Measurements from ENCODE around the gene SLC25A22.

SLC25A22 gene

DNA sequence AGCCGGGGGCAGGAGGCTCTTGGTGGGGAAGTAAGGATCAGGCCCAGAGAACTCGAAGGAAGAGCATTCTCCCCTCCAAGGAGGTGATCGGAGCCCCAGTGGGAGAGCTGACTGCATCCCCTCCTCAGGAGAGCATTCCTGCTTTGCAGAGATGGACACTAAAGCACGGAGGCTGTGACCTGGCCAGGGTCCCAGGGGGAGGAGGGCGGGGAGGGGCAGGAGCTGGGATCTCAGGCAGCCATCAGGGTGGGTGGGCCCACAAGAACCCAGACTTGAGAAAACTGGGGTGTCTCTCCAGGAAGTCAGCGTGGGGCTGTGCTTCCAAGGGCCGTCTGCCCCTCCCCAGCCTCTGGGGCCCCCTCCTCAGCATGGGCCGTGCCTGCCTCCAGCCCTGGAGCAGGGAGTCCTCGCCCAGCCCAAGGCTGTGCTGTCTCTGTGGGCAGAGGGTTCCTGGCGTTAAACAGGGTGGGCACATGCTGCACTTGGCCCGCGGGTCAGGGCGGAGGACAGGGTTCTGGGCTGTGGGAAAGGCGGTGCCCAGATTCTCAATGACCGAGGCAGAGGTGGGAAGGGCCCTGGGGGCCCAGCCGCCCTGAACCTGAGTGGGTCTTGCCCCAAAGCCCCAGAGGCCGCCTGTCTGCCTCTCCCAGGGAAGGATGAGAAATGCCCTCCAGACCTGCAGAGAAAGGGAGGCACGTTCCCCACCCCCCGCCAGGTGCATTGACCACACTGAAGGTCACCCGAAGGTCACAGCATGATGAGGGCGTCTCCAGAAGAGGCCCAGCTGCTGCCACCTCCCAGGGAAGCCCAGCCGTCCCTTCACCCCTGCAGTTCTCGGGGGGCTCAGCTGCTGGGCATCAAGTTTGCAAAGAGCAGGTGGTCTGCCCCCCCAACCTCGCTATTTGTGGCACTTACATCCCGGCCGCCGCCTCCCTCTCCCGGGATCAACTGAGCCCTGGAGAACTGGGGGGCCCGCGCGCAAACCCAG is 8.8 kb downstream of the SLC25A22 start:
- DNase-seq, result no peak

DNA sequence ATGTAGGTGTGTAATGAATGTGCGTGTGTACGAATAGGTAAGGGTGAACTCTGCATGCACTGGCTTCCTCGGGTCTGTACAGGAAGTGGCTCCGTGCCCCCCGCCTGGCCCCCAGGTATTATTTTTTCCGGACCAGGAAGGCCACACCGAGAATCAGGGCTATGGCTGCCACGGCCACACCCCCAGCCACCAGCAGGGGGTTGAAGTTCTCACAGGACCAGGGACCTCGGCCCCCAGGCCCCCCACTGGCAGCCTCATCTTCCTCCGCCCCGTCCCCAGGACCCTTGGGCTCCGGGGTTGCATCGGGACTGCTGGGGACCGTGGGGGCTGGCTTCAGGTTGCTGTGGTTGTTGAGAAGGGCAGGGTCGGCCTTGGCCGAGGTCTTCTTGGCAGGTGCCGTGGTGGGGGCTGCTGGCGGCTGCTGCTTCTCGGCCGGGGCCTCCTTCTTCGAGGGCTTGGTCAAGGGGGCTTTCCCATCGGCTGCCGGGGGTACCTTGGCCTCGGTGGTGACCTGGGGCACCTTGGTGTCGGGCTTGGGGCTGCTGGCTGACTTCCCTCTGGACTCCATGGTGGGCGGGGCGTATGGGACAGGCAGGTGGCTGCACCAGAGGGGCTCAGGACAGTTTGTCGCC is 10.0 kb downstream of the SLC25A22 start:
- DNase-seq, result no peak

DNA sequence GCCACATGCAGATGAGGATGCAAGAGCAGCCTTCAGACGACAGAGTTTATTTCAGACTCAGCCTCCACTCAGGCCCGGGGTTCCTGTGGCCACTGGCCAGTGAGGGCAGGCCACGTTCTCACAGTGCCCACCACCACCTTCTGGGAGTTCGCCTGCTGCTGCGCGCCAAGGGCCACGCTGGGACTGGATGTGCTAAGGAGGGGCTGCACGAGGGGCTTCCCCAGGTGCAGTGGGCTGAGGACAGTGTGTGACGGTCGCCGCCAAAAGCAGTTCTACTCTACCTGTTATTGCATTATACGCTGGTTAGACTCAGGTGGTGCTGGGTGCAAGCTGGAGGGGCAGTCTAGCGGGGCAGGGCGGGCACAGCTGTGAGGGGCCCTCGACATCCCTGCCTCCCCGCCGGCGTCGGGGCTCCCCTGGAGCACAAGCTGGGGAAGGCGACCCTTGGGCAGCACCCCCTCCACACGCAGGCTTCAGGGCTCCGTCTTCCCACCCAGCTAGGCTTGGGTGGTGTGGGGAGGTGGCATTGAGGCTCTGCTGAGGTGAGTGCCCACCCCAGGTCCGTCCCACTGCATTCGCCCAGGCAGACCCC is 10.9 kb downstream of the SLC25A22 start:
- DNase-seq, result no peak

DNA sequence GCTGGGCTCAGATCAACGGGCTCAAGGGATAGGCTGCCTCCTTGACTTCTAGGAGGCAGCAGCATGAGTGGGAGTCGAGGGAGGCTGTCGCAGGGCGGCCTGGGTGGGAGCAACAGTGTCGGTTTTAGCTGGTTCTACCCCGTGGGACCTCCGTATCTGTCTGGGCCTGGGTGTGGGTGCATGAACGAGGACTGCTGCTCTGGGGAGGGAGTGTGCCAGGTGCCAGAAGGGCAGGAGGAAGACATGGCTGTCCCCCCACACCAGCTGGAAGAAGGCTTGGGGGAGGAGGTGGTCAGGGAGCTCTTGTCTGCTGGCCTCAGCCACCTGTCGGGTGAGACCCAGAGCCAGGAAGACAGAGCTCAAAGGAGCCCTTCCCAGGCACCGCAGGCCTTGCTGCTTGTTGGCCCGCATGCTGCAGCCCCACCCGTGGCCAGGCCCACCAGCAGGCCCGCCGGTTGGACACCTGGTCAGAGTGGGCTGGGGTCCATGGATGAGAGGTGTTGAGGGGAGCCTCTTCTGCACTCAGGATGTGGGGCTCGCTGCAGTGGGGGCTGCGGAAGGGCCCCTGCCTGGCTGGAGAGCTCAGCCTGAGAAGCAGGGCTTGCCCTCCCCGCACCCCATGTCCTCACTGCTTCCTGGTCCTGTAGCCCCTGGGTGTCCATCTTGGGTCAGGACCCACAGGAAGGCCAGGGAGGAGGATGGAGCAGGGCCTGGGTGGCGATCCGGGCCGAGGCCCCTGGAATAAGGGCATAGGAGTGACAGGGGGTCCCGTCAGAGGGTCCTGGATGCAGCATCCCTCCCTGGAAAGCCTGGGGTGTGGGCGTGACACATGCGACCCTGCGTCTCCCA is 11.6 kb downstream of the SLC25A22 start:
- no peak for DNase-seq

DNA sequence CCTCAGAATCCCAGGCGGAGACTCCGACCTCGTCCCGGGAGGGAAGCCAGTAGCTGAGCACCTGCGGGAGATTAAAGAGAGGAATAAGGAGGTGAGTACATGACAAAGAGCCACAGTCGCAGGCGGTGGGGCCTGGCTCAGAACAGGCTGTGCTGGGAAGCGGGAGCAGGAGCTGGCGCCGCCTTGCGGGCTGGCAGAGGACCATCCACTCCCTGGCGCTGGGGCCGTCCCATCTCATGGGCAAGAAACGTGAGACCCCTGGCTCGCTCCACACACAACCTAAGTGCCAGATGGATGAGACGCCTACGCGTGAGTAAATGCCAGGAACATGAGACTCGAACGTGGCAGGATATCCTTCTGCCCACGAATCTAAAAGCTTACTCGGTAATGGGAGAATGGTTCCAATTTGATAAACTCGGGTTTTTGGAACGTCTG is 14.5 kb downstream of the SLC25A22 start:
- peak; percentile 89 for DNase-seq

DNA sequence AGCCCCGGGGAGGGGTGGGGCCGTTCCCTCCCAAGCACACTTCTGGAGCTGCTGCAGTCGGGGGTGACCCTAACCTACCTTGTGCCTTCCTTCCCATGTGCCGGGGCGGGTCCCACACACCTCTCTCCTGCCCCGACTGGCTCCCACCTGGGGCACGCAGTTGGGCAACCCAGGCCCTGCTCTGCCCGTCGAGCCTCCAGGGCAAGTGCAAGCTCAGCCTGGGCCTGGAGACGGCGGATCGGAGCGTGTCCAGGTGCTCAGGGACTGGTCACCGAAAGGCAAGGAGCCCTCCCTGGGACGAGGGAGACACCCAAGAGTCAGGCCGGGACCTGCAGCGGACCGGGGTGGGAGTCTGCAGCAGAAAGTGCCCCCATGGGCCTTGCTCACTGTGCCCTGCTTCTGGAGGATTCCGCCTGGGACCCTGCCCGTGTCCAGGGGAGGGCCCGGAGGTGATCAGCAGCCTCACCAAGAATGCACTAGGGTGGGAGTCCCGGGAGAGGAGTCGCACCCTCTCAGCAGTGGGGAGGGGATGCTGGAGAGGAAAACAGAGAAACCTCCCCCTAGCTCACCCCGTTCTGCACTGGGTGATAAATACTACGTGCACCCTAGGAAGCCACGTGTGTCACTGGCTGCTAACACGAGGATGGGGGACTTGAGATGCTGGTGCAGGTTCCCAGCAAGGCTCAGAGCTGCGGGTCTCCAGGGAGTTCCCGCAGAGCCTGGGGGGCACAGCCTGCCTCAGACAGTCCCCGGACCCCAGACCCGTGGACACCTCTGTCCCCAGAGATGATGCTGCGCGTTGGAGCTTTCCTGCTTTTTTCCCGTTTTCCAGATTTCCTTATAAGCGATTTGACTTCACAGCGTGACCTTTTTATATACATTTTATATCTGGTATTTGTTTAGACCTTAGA is 15.6 kb downstream of the SLC25A22 start:
- DNase-seq, result peak; percentile 25

DNA sequence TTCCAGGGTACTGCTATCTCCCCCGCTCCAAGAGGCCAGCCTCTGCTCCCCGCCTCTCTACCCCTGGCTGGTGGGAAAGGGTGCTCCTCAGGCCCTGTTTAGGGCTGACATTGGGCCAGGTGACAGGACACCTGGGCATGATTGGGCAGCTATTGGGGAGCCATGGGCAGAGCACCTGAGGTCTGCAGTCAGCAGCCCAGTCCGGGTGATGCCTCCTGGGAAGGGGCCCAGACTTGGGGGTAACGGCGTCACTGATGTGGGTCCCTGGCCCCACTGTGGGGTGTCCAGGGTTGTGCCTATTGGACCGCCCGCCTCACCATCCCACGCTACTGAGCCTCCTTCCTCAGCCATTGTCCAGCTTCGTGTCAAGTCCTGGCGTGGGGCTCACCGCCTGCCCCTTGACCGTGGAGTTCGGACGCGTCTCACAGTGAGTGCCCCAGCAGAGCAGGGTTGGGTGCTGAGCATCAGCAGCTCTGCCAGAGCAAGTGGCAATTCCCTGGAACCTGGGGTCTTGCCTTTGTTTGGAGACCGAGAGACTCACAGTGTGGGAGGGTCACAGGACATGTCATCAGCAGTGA is 18.0 kb downstream of the SLC25A22 start:
- peak; percentile 14 for DNase-seq

DNA sequence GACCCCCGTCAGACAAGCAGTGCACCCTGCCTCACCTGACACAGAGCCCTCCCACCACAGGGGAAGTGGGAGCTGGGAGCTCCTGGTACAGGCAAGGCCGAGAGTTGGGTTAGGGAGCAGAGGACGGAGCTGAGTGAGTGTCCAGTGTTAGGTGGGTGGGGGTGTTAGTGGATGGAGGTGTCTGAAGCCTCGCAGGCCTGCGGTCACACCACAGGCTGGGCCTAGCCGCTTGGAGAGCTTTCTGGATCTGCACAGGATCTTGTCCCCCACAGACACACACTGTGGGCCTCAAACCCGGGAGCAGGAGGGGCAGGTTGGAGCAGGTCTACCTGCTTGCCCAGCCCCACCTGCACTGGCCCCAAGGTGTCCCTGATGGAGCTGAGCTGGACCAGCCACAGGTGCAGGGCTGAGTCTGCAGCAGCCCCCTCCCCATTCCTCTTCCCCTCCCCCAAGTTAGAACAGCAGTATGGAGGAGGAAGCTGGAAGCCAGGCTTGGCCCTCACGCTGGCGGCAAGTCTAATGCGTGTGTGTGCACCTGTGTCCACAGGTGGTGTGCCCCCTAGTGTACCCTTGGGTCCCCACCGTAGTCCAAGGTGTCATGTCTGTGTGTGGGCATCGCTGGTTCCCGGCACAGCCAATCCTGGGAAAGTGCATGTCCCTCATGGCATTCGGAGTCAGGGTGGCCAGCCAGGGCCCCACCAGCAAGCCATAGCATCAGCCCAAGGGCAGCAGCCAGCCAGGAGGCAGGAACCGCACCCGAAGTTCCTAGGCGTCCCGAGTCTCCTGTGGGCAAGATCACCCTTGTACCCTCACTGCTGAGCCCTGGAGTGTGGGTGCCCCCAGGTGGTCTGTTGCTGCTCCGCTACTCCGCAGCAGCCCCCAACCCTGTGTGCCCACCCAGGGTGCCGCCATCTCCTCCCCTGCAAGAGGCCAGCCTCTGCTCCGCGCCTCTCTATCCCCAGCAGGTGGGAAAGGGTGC is 18.8 kb downstream of the SLC25A22 start:
- DNase-seq, result peak; percentile 26

DNA sequence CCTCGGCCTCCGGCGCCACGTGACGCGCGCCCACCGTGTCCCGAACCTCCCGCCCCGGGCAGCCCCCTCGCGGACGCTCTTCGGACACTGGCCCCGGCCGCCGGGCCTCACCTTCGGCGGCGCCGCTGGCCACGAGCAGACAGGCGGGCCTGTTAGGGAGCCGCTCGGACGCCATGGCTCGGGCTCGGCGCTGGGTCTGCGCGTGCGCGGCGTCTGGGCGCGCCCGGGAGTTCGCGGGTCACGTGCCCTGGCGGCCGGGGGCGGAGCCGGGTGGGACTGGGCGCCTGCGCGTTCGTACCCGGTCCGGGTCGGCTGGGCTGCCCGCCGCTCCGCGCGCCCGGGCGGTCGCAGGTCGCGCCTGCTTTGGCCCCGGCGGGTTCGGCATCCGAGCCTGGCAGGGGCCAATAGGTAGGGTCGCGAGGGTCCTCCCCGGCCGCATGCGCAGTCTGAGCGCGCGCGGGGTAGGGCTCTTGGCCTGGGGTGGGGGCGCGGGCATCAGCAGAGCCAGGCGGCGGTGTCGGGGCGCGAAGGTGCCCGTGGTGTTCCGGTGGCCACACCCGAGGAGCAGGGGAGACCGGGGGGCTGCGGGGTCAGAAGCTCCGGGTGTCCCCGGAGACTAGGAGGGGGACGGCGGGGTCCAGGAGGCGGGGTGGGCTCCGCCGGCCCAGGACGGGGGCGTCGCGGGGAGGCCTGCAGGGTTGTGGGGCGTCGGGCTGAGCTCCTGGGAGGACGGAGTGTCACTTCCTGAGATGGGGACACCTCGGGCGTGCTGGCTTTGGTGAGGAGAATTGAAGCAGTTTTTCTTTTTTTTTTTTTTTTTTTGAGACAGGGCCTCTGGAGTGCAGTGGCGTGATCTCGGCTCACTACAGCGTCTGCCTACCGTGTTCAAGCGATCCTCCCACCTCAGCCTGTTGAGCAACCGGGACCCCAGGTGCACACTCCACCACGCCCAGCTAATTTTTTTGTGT is 20.5 kb downstream of the SLC25A22 start, which contains the start of gene GATD1:
GATD1 (minus strand) TSS at position 200 of the 968 bp plus-strand sequence; CDS start at position 175, 25 bp downstream.
- DNase-seq, result peak; percentile 95

DNA sequence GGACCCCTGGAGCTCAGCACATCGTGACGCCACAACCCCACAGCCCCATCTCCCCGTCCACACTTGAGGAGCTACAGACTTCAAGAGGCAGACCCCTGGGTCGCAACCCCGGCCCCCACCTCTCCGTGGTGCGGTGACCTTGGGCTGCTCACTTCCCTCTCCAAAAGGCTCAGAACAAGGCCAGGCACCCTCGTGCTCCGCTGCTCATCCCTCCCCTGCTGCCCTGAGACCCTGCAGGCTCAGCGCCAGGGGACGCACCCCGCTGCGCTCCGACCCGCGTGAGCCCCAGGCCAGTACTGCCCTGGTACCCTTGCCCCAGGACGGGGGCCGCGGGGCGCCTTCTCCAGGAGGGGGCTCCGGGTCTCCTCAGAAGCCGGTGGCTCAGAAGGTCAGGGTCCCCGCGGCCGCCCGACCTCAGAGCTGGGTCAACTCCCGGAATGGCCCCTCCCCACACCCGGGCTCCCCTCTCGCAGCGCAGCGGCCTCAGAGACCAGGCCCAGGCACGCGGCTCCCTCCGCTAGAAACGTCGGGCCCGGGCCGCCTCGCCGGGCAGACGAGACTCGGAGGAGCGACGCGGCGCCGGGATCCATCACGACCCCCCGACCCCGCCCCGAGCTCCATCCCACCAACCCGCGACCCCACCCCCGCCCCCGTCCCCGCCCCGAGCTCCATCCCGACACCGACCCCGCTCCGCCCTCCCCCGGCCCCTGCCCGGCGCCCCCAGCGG is 21.4 kb downstream of the SLC25A22 start:
- DNase-seq, result no peak

DNA sequence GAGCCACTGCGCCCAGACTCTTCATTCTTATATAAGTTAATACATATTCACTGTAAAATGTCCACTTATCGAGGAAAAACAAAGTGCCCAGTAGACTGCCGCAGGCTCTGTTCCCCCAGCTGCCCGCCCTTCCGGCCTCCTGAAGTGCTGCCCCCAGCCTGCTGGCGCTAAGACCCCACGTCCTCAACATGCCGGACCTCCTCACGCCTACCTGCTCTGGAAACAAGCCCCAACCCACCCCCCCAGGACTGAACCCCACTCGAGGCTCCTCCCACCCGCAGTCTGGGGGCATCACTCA is 21.9 kb downstream of the SLC25A22 start:
- DNase-seq, result no peak

DNA sequence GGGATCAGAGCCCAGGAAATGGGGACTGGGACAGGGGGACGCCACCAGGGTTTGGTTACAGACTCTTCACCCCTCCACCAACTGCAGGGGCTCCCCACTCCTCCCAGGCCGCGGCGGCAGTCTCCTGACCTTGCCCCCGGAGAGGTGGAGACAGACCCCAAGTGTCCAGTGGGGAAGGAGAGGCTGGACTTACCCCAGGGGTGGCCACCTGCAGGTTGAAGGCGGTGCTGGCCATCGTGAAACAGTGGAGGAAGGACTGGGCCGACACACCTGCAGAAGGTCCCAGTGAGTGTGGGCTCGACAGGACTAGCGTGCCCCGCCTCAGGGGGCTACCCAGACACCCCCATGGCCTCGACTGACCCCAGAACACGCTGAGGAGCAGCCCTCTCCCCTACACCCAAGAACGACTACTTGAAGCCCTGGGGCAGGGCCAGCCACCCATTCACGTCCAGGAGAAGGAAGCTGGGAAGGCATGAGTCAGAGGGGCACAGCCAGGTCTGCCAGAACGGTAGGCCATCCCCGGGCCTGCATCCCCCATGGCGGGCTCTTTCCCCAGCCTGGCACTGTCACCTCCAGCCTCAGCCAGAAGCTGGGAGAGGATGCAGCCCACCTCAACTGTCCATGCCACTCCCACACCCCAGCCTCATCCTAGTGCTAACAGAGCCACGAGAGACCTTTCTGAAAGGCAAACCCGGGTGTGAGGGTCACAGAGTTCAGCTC is 23.0 kb downstream of the SLC25A22 start:
- DNase-seq, result no peak

DNA sequence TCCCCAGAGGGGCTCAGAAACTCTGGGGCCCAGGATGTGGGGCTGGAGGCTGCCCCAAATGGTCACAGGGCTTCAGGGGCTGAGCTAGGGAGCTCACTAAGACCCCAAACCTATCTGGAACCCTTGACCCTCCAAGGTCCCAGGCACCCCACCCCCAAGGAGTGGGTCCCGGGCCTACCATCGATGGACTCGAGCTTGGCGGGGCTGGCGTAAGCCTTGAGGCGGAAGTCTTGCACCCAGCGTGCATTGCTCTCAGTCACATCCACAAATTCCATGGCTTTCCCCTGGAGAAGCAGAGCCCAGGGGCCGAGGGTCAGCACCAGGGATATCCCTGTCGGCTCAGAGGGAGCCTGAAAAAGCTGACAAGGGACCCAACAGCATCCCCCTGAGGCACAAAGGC is 24.3 kb downstream of the SLC25A22 start:
- peak; percentile 16 for DNase-seq

DNA sequence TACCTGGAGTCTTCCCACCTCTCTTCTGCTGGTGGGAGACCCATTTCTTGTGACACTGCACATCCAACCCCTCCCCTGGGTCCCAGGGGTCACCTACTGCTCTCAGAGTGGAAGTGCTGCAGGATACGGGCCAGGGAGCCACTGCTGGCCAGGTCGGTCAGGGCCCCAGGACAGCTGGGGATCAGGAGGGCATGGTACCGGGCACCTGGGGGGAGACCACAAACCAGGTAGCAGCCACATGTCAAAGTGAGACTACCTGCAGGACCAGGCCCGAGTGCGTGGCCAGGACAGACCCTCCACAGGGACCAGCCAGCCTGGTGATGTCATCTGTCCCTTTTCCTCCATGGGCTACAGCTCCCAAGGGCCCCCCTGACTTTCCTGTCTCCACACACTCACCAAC is 24.7 kb downstream of the SLC25A22 start:
- DNase-seq, result peak; percentile 13

DNA sequence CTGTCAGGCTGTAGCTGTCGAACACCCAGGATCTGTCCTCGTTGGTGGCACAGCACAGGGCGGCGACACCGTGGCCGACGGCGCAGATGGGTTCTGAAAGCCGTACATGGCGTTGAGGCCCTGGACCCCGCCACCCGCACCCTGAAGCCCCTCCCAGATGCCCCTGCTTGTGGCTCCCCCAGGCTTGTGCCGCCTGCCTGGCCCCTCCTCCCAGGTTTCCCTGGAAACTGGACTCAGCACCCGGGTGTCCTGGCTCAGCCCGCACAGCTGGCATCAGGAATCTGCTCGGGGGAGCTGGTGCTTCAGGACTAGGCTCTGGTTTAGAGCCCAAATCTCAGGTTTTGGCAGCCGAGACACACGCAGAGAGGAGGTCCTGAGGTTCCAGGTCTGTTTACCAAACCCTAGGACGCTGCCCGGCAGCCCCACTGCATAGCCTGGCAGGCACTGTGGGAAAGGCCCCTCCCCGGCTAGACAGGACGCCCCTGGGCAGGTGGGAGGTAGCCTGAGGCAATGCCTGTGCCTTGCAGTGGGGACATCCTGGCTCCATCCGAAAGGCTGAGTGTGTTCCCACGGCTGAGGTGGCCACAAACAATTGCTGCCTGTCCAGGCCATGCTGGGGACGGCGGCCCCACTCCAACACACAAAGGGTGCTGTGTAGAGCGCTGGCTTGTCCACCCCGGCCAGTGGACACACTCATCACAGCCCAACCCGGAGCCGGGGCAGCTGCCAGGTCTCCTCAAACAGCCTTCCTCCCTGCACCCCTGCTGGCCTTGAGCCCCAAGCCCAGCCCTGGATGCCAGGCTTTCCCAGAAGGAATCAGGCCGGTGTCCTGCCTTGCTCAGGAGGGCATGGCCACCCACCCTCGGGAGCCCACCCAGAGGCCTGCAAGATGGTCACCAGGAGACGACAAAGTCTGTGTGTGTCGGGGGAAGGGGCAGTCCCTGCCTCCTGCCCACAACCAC is 25.4 kb downstream of the SLC25A22 start:
- peak; percentile 33 for DNase-seq

DNA sequence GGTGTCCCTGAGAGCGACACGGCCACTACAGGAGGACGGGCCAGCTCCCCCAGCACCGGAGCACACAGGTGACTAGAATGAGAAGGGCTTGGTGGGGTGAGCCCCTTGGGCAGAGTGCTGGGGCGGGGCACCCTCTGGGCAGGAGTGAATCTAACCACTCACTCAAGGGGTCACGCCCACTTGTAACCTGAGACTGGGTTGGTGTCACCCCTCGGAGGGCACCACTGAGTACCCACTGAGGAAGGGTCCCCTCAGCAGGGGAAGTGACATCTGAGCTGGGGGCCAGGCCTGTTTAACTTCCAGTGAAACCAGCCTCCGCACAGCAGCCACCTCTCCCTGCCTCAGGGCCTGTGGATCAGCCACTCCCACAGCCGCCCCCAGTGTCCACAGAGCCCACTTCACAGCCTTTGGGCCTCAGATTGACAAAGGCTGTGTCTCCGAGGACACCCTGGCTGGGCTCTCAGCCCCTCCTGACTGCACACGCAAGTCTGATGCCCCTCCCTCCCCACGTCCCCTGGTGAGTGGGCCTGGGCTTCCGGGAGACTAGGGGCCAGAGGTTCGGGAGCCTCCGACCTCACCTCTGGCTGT is 26.4 kb downstream of the SLC25A22 start:
- peak; percentile 17 for DNase-seq
